Measurements from ENCODE around the gene HSD17B8.

Gene HSD17B8

GRCh38 chr6:33203443-33204164 is 851 bp upstream of the HSD17B8 start:
- 93% methylated on average over 3 of the region's 7 CpGs for WGBS (ENCODE audit: insufficient coverage)
- DNase-seq: no peak
- Histone ChIP-seq H3K27me3 (replicated peaks in 2 of 5; ENCODE audit: control insufficient read depth in 4 of 5, insufficient read depth in 5 of 5, low read length in 4 of 5) (no peaks in the 10 kb centered on the region), H3K4me3 (ENCODE audit: control insufficient read depth in 1 of 7, extremely low read depth in 1 of 7, insufficient read depth in 4 of 7, low read depth in 2 of 7, low read length in 6 of 7) (peak overlapping the region in 3 of 7 experiments; percentile 87 to 94 (median 87)), H3K27ac (ENCODE audit: insufficient read depth in 1 of 2, low read depth in 1 of 2, low read length in 2 of 2, poor library complexity in 1 of 2, severe bottlenecking in 2 of 2) (no peak overlapping the region), H3K4me1 (ENCODE audit: control extremely low read depth in 1 of 4, control insufficient read depth in 4 of 4, insufficient read depth in 4 of 4, low read length in 3 of 4) (peaks cover 7 to 58% (median 48%) of the 10 kb centered on the region in 4 experiments), H3K36me3 (ENCODE audit: control insufficient read depth in 4 of 4, insufficient read depth in 4 of 4, low read length in 3 of 4) (peaks cover 2 to 27% (median 17%) of the 10 kb centered on the region in 4 experiments), H3K9me3 (ENCODE audit: control extremely low read depth in 1 of 5, control insufficient read depth in 4 of 5, insufficient read depth in 2 of 5, low read depth in 1 of 5, low read length in 4 of 5) (no peaks in the 10 kb centered on the region)
- CTCF ChIA-PET: interaction anchor here (1.4 to 1.5 kb wide), 2 partner anchors 14 to 17 kb away, joined by 4 to 5 read pairs; no protein-coding TSS in a partner anchor
- POLR2A ChIA-PET: no interaction called here

- 0% methylated on average over 2 of the region's 4 CpGs for WGBS (ENCODE audit: insufficient coverage)
- ChIA-PET POLR2A (interaction anchor here (0.6 kb wide), 1 partner anchor 44 kb away, joined by 3 read pairs; no protein-coding TSS in a partner anchor), CTCF (interaction anchor here (0.7 to 1.4 kb wide), 2 partner anchors 44 to 78 kb away, joined by 3 to 4 read pairs; no protein-coding TSS in a partner anchor)
- Histone ChIP-seq H3K27me3 (replicated peaks in 2 of 5; ENCODE audit: control insufficient read depth in 4 of 5, insufficient read depth in 5 of 5, low read length in 4 of 5) (no peaks in the 10 kb centered on the region), H3K27ac (ENCODE audit: insufficient read depth in 1 of 2, low read depth in 1 of 2, low read length in 2 of 2, poor library complexity in 1 of 2, severe bottlenecking in 2 of 2) (no peak overlapping the region), H3K4me3 (ENCODE audit: control insufficient read depth in 1 of 7, extremely low read depth in 1 of 7, insufficient read depth in 4 of 7, low read depth in 2 of 7, low read length in 6 of 7) (peak overlapping the region in 4 of 7 experiments; percentile 78 to 94 (median 87)), H3K9me3 (ENCODE audit: control extremely low read depth in 1 of 5, control insufficient read depth in 4 of 5, insufficient read depth in 2 of 5, low read depth in 1 of 5, low read length in 4 of 5) (no peaks in the 10 kb centered on the region), H3K4me1 (ENCODE audit: control extremely low read depth in 1 of 4, control insufficient read depth in 4 of 4, insufficient read depth in 4 of 4, low read length in 3 of 4) (peaks cover 8 to 59% (median 48%) of the 10 kb centered on the region in 4 experiments), H3K36me3 (ENCODE audit: control insufficient read depth in 4 of 4, insufficient read depth in 4 of 4, low read length in 3 of 4) (peaks cover 2 to 27% (median 17%) of the 10 kb centered on the region in 4 experiments)
- no peak for DNase-seq
Observed at GRCh38 chr6:33204165-33204414, 365 bp upstream of the HSD17B8 start.

- Histone ChIP-seq H3K27ac (ENCODE audit: insufficient read depth in 1 of 2, low read depth in 1 of 2, low read length in 2 of 2, poor library complexity in 1 of 2, severe bottlenecking in 2 of 2) (no peak overlapping the region), H3K9me3 (ENCODE audit: control extremely low read depth in 1 of 5, control insufficient read depth in 4 of 5, insufficient read depth in 2 of 5, low read depth in 1 of 5, low read length in 4 of 5) (no peaks in the 10 kb centered on the region), H3K4me1 (ENCODE audit: control extremely low read depth in 1 of 4, control insufficient read depth in 4 of 4, insufficient read depth in 4 of 4, low read length in 3 of 4) (peaks cover 5 to 53% (median 43%) of the 10 kb centered on the region in 4 experiments), H3K4me3 (ENCODE audit: control insufficient read depth in 1 of 7, extremely low read depth in 1 of 7, insufficient read depth in 4 of 7, low read depth in 2 of 7, low read length in 6 of 7) (peak overlapping the region; percentile 45 to 94 (median 80)), H3K36me3 (ENCODE audit: control insufficient read depth in 4 of 4, insufficient read depth in 4 of 4, low read length in 3 of 4) (peaks cover 2 to 36% (median 25%) of the 10 kb centered on the region in 4 experiments), H3K27me3 (replicated peaks in 2 of 5; ENCODE audit: control insufficient read depth in 4 of 5, insufficient read depth in 5 of 5, low read length in 4 of 5) (no peaks in the 10 kb centered on the region)
- 43% methylated on average over 9 of the region's 17 CpGs for WGBS (ENCODE audit: insufficient coverage)
- CTCF ChIA-PET: interaction anchor here (1.0 to 1.4 kb wide), 3 partner anchors 10 to 189 kb away, joined by 3 read pairs; no protein-coding TSS in a partner anchor
- peak in 1 of 3 donors; percentile 29 for DNase-seq
- POLR2A ChIA-PET: no interaction called here
Observed at GRCh38 chr6:33205191-33206026, 954 bp downstream of the HSD17B8 start.

- CTCF ChIA-PET: interaction anchor here (1.0 kb wide), 1 partner anchor 190 kb away, joined by 3 read pairs; no protein-coding TSS in a partner anchor
- H3K4me1 ChIP-seq (ENCODE audit: control extremely low read depth in 1 of 4, control insufficient read depth in 4 of 4, insufficient read depth in 4 of 4, low read length in 3 of 4): peaks cover 5 to 50% (median 38%) of the 10 kb centered on the region in 4 experiments
- POLR2A ChIA-PET: no interaction called here
Observed at GRCh38 chr6:33206027-33206863, 1.8 kb downstream of the HSD17B8 start.

GRCh38 chr6:33206864-33207551 is 2.6 kb downstream of the HSD17B8 start:
- Histone ChIP-seq H3K27me3 (replicated peaks in 2 of 5; ENCODE audit: control insufficient read depth in 4 of 5, insufficient read depth in 5 of 5, low read length in 4 of 5) (no peaks in the 10 kb centered on the region), H3K4me3 (ENCODE audit: control insufficient read depth in 1 of 7, extremely low read depth in 1 of 7, insufficient read depth in 4 of 7, low read depth in 2 of 7, low read length in 6 of 7) (peak overlapping the region in 6 of 7 experiments; percentile 66 to 97 (median 86)), H3K27ac (ENCODE audit: insufficient read depth in 1 of 2, low read depth in 1 of 2, low read length in 2 of 2, poor library complexity in 1 of 2, severe bottlenecking in 2 of 2) (no peak overlapping the region), H3K4me1 (ENCODE audit: control extremely low read depth in 1 of 4, control insufficient read depth in 4 of 4, insufficient read depth in 4 of 4, low read length in 3 of 4) (peaks cover 5 to 43% (median 31%) of the 10 kb centered on the region in 4 experiments), H3K9me3 (ENCODE audit: control extremely low read depth in 1 of 5, control insufficient read depth in 4 of 5, insufficient read depth in 2 of 5, low read depth in 1 of 5, low read length in 4 of 5) (no peaks in the 10 kb centered on the region), H3K36me3 (ENCODE audit: control insufficient read depth in 4 of 4, insufficient read depth in 4 of 4, low read length in 3 of 4) (peaks cover 3 to 44% (median 30%) of the 10 kb centered on the region in 4 experiments)
- 12% methylated on average over 6 of the region's 20 CpGs for WGBS (ENCODE audit: insufficient coverage)
- no peak for DNase-seq
- POLR2A ChIA-PET: interaction anchor here (1.1 kb wide), 1 partner anchor 63 kb away, joined by 3 read pairs; no protein-coding TSS in a partner anchor
- CTCF ChIA-PET: interaction anchor here (1.2 kb wide), 1 partner anchor 40 kb away, joined by 4 read pairs; no protein-coding TSS in a partner anchor

More at GRCh38 chr6:33206027-33206863, 1.8 kb downstream of the HSD17B8 start:
- peaks cover 3 to 42% (median 28%) of the 10 kb centered on the region in 4 experiments for H3K36me3 ChIP-seq (ENCODE audit: control insufficient read depth in 4 of 4, insufficient read depth in 4 of 4, low read length in 3 of 4)
- H3K27ac ChIP-seq (ENCODE audit: insufficient read depth in 1 of 2, low read depth in 1 of 2, low read length in 2 of 2, poor library complexity in 1 of 2, severe bottlenecking in 2 of 2): no peak overlapping the region
- no CpG with 5 or more reads among the region's 3 CpGs for WGBS (ENCODE audit: insufficient coverage)
- no peak for DNase-seq
- H3K4me3 ChIP-seq (ENCODE audit: control insufficient read depth in 1 of 7, extremely low read depth in 1 of 7, insufficient read depth in 4 of 7, low read depth in 2 of 7, low read length in 6 of 7): peak overlapping the region in 1 of 7 experiments; percentile 89
- no peaks in the 10 kb centered on the region for H3K9me3 ChIP-seq (ENCODE audit: control extremely low read depth in 1 of 5, control insufficient read depth in 4 of 5, insufficient read depth in 2 of 5, low read depth in 1 of 5, low read length in 4 of 5)
- H3K27me3 ChIP-seq (replicated peaks in 2 of 5; ENCODE audit: control insufficient read depth in 4 of 5, insufficient read depth in 5 of 5, low read length in 4 of 5): no peaks in the 10 kb centered on the region

- Histone ChIP-seq H3K27me3 (replicated peaks in 2 of 5; ENCODE audit: control insufficient read depth in 4 of 5, insufficient read depth in 5 of 5, low read length in 4 of 5) (no peaks in the 10 kb centered on the region), H3K4me1 (ENCODE audit: control extremely low read depth in 1 of 4, control insufficient read depth in 4 of 4, insufficient read depth in 4 of 4, low read length in 3 of 4) (peaks cover 5 to 38% (median 31%) of the 10 kb centered on the region in 4 experiments), H3K4me3 (ENCODE audit: control insufficient read depth in 1 of 7, extremely low read depth in 1 of 7, insufficient read depth in 4 of 7, low read depth in 2 of 7, low read length in 6 of 7) (peak overlapping the region; percentile 66 to 97 (median 83)), H3K9me3 (ENCODE audit: control extremely low read depth in 1 of 5, control insufficient read depth in 4 of 5, insufficient read depth in 2 of 5, low read depth in 1 of 5, low read length in 4 of 5) (no peaks in the 10 kb centered on the region), H3K36me3 (ENCODE audit: control insufficient read depth in 4 of 4, insufficient read depth in 4 of 4, low read length in 3 of 4) (peaks cover 3 to 42% (median 25%) of the 10 kb centered on the region in 4 experiments), H3K27ac (ENCODE audit: insufficient read depth in 1 of 2, low read depth in 1 of 2, low read length in 2 of 2, poor library complexity in 1 of 2, severe bottlenecking in 2 of 2) (peak overlapping the region; percentile 85 to 97)
- CTCF ChIA-PET: interaction anchor here (1.2 to 3.3 kb wide), 4 partner anchors 10 to 41 kb away, joined by 4 to 14 read pairs (median 4); no protein-coding TSS in a partner anchor
- 2% methylated on average over 22 of the region's 29 CpGs for WGBS (ENCODE audit: insufficient coverage)
- POLR2A ChIA-PET: interaction anchor here (1.1 kb wide), 1 partner anchor 64 kb away, joined by 3 read pairs; no protein-coding TSS in a partner anchor
- DNase-seq: no peak
Observed at GRCh38 chr6:33207552-33208090, 3.2 kb downstream of the HSD17B8 start.
